Hematopoietic multipotent progenitor cell treated with erythropoietin and hydrocortisone succinate and interleukin-3 and kit ligand, for 6 days (in vitro differentiated cells): ENCODE measurements around the gene ZNF530.

Source experiments
- DNase-seq: peaks from one replicate; pipeline ENCODE4 v3.0.0-alpha.2; 2015

Gene ZNF530

DNA sequence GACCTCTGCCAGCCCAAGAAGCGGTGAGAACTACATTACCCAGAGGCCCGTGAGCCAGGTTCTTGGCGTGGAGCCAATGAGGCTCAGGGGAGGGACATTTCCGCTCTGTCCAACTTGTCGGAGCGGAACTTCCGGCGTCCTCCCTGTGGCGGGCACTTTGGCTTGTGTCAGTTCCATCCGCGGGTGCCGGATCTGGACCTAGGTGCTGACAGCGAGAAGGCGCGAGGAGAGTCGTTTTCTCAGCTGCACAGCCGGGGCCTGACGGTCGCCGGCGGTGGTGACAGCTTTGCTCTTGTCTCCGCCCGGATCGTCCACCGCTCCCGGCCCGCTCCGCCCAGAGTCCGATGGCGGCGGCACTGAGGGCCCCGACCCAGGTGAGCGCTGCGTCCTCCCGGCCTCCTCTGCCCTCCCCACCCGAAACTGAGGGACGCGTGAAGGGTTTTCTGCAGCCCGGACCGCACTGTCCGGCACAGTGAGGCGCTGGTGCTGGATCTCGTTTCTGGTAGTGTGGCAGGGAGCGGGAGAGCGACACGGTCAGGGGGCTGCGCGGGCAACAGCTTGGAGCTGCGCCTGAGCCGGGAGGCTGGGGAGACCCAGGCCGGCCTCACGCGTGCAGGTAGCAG is at the start of gene ZNF530:
Gene ZNF530, plus strand, starts transcription at position 125 of the 623 bp plus-strand sequence. CDS start 4,461 bp downstream, outside the sequence.
- DNase-seq: peak; percentile 98

DNA sequence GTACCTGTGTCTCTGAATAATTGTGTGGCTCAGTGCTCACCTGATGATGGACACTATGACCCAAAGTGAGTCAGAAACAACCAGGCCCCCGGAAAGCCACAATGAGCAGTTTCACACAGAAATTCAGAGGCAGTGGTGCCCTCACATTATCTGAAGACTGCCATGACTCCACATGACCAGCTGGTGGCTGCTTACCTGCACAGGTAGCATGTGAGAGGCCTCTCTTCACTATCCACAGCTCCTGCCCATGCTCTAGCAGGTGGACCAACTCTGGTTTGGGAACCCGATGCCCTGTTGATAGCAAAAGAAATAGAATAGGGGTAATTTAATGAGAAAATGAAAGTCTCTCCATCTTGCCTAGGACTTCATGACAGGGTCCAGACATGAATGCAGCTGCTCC is 47.3 kb upstream of the ZNF530 start:
- no peak for DNase-seq

DNA sequence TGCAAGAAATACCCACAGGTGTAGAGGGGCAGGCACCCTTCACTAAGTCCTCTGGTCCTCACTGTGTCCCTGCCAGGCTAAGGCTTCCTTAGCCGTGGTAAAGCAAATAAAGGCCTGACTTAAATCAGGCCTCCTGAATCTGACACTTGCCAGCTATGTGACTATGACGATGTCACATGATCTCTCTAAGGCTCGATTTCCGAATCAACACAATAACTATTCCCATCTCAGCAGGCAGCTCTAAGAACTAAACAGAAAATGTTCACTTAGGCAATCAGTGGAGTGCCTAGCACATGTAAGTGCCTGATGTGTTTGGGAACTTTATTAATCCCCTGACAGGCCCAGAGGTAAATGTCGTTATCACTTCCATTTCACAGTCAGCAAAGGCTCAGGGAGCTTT is 42.0 kb upstream of the ZNF530 start:
- no peak for DNase-seq

- peak; percentile 48 for DNase-seq
These were observed 41.2 kb upstream of the ZNF530 start for GRCh38 chr19:57558525-57558924.

- peak; percentile 62 for DNase-seq
These were observed 40.7 kb upstream of the ZNF530 start for GRCh38 chr19:57559008-57559403.

GRCh38 chr19:57559404-57560025 is 40.2 kb upstream of the ZNF530 start, which contains the start of gene ZNF550:
Gene ZNF550, minus strand, starts transcription at chr19:57559863. Its CDS starts 181 bp downstream, at chr19:57559682.
- DNase-seq: peak; percentile 96

DNA sequence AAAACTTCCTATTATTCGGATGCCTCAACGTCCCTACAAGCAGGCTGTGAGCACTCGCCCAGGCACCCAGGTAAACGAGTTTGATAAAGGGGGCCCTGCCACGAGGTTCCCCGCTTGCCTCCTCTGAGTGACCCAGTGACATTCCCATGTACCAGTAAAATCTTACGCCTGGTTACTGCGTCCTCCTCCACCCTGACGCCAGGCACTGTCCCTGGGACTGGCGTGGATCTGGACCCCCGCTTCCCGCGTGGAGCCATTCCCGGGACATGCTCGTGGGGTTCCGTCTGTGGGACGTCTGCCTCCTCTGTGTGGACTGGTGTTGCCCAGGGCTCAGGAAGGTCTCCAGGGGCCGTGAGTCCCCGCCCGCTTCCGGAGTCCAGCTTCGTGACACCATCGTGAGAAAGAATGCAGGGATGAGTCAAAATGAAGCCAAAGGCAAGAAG is 39.6 kb upstream of the ZNF530 start:
- peak; percentile 13 for DNase-seq

GRCh38 chr19:57563547-57563946 is 36.1 kb upstream of the ZNF530 start:
- DNase-seq: no peak

DNA sequence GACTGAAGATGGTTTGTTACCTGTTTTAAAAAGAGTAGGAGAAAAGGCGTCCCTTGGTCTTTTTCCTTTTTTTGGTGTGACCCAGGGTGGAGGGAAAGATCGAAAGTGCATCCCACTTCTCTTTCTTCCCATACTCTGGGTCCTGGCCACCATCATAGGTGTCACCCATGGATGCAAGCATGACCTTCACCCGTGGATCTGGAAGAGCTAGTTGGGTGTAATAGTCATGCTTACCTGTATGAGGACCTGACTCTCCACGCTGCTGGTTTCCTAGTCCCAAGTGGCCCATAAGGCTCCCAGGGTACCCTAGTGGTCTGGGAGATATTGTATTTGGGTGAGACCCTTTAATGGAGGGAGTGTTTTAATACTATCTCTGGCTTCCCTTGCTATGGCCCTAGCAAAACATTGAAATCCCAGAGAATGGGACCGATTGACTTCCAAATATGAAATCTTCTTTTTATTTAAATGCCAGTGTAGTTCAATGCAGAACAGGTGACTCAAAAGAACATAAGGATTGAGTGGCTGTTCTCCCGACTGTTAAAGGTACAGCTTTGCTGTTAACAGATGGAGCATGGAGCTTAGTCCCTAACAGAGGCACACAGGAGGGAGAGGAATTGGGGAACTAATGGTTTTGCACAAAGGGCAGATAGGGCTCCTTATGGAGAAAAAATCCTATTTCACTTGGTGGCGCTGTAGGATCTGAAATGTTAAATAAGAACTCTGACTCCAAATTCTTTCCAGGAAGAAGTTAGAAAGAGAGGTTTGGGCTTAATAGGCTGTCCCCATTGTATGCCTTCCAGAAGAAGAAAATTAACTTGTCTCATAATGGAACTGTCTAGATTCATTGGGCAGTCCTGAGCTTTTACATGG is 33.1 kb upstream of the ZNF530 start:
- peak; percentile 39 for DNase-seq

- DNase-seq: no peak
These were observed 29.0 kb upstream of the ZNF530 start for GRCh38 chr19:57570707-57571106.

- DNase-seq: peak; percentile 18
These were observed 27.2 kb upstream of the ZNF530 start for GRCh38 chr19:57572415-57572947.

DNA sequence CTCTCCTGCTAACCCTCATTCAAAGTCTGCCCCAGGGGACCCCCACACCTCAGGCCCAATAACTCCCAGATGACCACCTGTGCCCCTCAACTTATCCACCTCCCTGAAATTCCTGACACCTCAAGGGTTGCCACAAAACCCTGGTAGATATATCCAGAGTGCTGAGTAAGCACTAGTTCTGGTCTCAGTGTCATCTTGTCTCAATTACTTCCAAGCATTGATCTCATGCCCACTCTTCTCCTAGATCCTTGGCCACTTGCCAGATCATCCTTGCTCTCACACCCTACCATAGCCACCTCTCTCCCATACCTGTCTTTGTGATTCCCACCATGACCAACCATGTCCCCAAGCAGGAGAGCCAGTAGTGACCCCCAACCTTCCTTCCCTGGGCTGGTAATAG is 23.0 kb upstream of the ZNF530 start:
- no peak for DNase-seq

DNA sequence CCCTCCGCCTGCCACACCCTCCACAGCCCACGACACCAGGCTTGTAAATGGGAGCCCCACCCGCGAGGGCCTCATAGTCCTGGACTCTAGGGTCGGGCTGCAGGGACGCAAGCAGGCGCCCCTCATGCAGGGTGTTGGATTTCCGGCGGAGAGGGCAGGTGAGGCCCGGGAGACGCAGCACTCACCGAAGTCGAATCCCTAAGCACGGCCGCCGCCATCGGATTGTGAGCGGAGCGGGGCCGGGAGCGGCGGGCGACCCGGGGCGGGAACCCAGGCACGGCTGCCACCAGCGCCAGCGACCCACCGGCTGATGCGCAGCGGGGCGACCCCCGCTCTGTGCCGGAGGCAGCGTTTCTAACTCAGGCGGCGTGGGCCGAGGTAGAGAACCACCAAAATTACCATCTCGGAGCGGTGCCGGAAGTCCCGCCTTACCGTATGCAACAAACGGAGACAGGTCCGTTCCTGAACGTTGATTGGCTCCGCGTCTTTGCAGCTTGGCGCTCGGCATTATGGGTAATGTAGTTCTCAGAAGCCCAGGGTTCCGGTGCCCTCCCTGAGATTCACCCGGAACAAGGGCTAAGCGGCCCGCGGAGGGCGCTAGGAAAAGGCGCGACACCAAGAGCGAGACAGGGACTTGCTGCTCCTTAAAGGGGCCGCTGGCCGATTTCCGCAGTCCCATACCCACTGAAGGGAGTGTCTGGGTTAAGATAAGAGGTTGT is 21.0 kb upstream of the ZNF530 start, which contains the start of gene ZNF416:
Gene ZNF416, minus strand, starts transcription at position 425 of the 719 bp plus-strand sequence. Its CDS starts 207 bp downstream, at position 218.
- DNase-seq: peak; percentile 100

DNA sequence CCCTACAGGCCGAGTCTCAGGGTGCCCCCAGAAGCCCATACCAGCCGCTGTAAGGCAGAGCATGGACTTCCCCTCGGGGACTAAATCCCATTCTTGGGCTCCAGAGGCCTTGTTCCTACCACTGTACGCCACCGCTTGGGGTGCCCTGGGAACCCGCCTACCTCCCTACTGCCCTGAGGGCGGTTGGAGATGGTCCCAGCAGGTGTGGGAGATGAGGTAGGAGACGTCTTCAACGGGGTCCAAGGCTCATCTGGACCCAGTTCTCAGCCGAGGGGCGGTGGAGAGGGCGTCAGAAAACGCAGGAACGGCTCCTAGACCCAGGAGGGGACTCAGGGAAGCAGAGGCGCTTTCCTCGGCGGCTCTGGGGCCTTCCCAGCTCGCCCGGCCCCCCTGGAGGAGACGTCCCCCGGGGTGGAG is 16.6 kb upstream of the ZNF530 start:
- DNase-seq: no peak

GRCh38 chr19:57583521-57584416 is 15.9 kb upstream of the ZNF530 start, which contains the start of gene ZIK1:
Gene ZIK1, plus strand, starts transcription at chr19:57584145. Its CDS starts 212 bp downstream, at chr19:57584357.
- peak; percentile 98 for DNase-seq

- DNase-seq: no peak
These were observed 12.2 kb upstream of the ZNF530 start for GRCh38 chr19:57587529-57587928.

- no peak for DNase-seq
These were observed 316 bp upstream of the ZNF530 start for GRCh38 chr19:57599377-57599760.

GRCh38 chr19:57606931-57607330 is 7.2 kb downstream of the ZNF530 start:
- DNase-seq: no peak

GRCh38 chr19:57611113-57611512 is 11.4 kb downstream of the ZNF530 start:
- DNase-seq: no peak

DNA sequence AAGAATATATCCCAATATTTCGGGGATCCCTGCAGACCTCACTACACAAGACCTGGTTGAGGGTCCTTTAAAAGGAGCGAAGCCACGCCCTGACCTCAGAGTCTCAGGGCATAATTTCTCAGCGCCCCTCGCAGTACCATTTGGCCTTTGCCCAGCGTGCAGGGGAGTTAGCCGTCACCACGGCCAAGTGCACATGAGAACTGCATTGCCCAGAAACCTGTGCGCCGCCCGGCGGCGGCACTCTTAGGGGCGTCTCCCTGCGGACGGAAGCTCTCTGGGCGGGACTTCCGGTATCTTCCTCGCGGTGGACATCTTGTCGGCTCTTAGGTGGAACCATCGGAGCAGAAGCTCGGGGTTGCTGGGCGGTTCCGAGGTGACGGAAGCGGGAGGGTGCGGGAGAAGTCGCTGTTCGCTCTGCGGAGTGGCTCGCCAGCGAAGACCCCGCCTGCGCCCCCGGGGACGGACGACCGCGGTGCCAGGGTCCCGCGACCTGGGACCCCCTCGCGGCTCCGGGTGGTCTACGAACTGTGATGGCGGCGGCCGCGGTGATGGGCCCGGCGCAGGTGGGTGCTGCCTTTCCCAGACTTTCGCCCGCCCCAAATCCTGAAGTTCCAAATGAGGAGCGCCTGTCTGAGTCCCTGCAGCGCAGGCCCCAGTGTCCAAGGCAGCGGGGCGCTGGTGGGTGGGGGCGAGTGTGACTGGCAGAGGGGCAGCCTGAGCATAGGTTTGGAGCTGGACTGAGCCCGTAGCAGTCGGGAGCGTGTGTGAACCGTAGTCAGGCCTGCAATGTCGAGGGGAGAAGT is 14.5 kb downstream of the ZNF530 start, which contains the start of gene ZNF134:
Gene ZNF134, plus strand, starts transcription at position 302 of the 803 bp plus-strand sequence. CDS start 5,227 bp downstream, outside the sequence.
- peak; percentile 97 for DNase-seq
